GM21529 (cell line): ENCODE results near the gene FAM9C.

ENCODE experiments used
- ATAC-seq: cut with Tn5 transposase; IDR thresholded peaks from one replicate; pipeline ENCODE4 v1.9.1; 2021; ENCODE audit not compliant: unreplicated experiment

Gene FAM9C

DNA sequence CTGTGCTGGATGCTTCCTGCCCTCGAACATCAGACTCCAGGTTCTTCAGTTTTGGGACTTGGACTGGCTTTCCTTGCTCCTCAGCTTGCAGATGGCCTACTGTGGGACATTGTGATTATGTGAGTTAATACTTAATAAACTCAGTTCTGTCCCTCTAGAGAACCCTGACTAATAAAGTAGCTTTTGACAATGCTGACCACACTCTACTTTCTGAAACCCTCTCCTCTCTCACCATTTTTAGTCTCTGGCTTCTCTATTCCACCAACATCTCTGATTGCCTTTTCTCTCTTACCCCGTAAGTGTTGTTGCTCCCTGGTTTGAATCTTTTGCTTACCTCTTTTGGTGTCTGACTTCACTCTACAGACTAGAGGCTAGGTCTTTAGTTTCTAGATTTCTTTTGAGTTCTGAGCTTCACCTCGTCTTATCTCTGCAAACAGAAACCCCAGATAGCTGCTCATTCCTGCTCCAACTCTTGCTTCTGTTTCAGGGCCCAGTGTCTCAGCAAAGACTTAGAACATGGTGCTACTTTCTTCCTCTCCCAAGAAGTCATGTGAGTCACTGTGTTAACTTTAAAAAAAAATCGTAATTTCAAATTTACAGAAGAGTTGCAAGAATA is 58.1 kb downstream of the FAM9C start:
- ATAC-seq = peak; percentile 52
